Effector memory CD8-positive, alpha-beta T cell (primary cell): ENCODE measurements around the gene B4GALT3.

Source experiments
- ATAC-seq: fragments of 150-1000 bp; cut with Tn5 transposase; replicated peaks from 2 replicates; pipeline ENCODE4 v1.10.0; 2021; ENCODE audit warnings: mild to moderate bottlenecking, moderate library complexity
- DNase-seq, 3 experiments: peaks; one replicate each; pipeline ENCODE4 v3.0.0; 2021
- H3K27ac Mint-ChIP-seq, 2 donors: one replicate each; pipeline ENCODE4 v1.8.0; 2022; ENCODE audit warnings: mild to moderate bottlenecking in 2 of 2, mixed read lengths in 2 of 2, moderate library complexity in 2 of 2
- H3K27me3 Mint-ChIP-seq, 2 donors: one replicate each; pipeline ENCODE4 v1.8.0; 2022; ENCODE audit warnings: mixed read lengths in 2 of 2
- H3K36me3 Mint-ChIP-seq: one replicate; pipeline ENCODE4 v1.8.0; 2022; ENCODE audit warnings: mild to moderate bottlenecking, moderate library complexity, mixed read lengths; ENCODE audit not compliant: insufficient read depth
- H3K4me1 Mint-ChIP-seq, 2 donors: one replicate each; pipeline ENCODE4 v1.8.0; 2022; ENCODE audit warnings: low read depth in 2 of 2, mixed read lengths in 2 of 2
- H3K4me3 Mint-ChIP-seq, 2 donors: one replicate each; pipeline ENCODE4 v1.8.0; 2022; ENCODE audit warnings: mild to moderate bottlenecking in 2 of 2, mixed read lengths in 2 of 2, moderate library complexity in 2 of 2
- H3K9me3 Mint-ChIP-seq, 2 donors: one replicate each; pipeline ENCODE4 v1.8.0; 2022; ENCODE audit warnings: mixed read lengths in 2 of 2

B4GALT3 gene

DNA sequence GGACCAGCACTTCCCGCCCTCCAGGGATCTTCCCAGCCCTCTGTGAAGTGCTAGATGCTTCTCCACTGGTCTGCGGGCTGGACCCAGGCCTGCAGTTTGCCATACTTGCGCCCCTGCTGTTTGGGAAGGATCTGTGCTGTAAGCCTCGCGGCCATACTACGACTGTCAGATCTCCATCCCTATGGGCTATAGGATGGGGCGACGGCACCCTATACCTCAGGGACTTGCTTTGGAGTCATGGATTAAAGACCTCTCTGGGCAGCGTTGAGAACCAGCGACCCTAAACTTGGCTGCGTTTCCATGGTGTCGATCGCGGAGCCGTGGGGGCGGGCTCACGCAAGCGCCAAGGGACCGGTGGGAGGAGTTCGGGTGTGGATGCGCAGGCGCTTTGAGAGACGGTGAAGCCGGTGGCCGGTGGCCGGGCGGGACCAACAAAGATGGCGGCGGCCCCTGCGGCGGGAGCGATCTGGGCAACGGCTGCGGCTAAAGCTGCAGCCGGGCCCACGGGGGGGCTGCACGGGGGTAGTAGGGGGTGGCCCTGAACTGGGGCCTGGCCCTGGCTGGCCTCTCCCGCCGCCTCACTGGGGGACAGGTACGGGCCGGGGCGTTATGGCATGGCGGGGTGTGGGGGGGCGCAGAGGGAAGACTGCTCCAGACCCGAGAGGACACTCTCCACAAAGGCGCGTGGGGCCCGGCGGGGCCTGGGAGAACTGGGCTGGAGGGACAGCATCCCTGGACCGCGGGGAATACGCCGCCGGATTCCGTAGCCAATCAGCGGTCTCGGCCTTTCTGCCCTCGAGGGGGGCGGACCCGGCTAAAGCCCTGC is 18.0 kb downstream of the B4GALT3 start, which contains the start of gene USP21:
TSS of gene USP21 (plus strand) at position 414 of the 826 bp plus-strand sequence. CDS start 1,141 bp downstream, outside the sequence.
- Mint-ChIP-seq H3K27ac (peak within 1 kb of the TSS; percentile 92 to 95), H3K4me3 (peak within 1 kb of the TSS; percentile 88 to 91), H3K27me3 (no peaks in the 10 kb centered on the region), H3K36me3 (peaks cover 36% of the 10 kb centered on the region), H3K4me1 (peaks cover 50 to 60% of the 10 kb centered on the region in 2 donors), H3K9me3 (no peaks in the 10 kb centered on the region)
- ATAC-seq: peak; percentile 92
- peak; percentile 91 to 94 (median 92) for DNase-seq

DNA sequence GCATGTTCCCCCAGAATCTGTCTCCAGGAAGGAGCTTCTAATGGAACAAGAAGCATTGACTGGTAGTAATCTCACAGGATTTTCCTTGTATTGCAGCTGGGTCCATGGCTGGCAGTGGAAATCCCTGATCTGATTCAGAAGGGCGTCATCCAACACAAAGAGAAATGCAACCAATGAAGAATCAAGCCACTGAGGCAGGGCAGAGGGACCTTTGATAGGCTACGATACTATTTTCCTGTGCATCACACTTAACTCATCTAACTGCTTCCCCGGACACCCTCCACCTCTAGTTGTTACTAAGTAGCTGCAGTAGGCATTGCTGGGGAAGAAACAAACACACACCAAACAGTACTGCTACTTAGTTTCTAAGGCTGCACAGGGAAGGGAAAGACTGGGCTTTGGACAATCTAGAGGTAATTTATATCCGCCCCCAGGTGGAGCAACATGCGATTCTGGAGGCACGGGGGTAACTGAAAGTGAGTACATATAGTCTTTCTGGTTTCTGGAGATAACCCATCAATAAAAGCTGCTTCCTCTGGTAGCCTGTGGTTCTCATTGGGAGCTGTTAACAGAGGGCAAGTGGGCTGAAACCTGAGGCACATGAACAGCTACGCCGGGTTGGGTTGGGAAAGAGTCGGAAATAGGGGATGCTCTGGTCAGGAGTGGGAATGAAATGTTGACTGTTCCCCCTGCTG is 18.8 kb downstream of the B4GALT3 start:
- H3K9me3 Mint-ChIP-seq: no peaks in the 10 kb centered on the region
- H3K4me1 Mint-ChIP-seq: peaks cover 46 to 58% of the 10 kb centered on the region in 2 donors
- no peaks in the 10 kb centered on the region for H3K27me3 Mint-ChIP-seq
- peaks cover 43% of the 10 kb centered on the region for H3K36me3 Mint-ChIP-seq
- ATAC-seq: no peak
- peak overlapping the region; percentile 88 to 91 for H3K4me3 Mint-ChIP-seq
- DNase-seq: no peak
- H3K27ac Mint-ChIP-seq: peak overlapping the region; percentile 92 to 95

DNA sequence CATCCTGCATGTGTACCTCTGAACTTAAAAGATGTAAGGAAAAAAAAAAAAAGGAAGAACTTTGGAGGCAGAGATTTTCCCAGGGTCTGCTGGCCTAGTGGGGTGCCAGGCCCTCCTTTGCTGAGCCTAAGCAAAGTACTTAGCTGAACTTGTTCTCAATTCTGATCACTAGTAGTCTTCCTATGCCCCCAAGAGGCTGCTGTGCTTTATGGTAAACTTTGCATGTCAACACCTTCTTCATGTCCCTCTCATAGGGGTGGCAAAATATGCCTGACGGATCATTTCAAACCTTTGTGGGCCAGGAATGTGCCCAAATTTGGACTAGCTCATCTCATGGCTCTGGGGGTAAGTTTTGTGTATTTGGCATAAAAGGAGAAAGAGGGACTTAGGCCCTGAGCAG is 19.4 kb downstream of the B4GALT3 start:
- H3K4me3 Mint-ChIP-seq: peak overlapping the region; percentile 88 to 91
- no peak for DNase-seq
- H3K36me3 Mint-ChIP-seq: peaks cover 44% of the 10 kb centered on the region
- H3K4me1 Mint-ChIP-seq: peaks cover 42 to 52% of the 10 kb centered on the region in 2 donors
- H3K27ac Mint-ChIP-seq: peak overlapping the region; percentile 92 to 95
- no peaks in the 10 kb centered on the region for H3K27me3 Mint-ChIP-seq
- ATAC-seq: no peak
- H3K9me3 Mint-ChIP-seq: no peaks in the 10 kb centered on the region

DNA sequence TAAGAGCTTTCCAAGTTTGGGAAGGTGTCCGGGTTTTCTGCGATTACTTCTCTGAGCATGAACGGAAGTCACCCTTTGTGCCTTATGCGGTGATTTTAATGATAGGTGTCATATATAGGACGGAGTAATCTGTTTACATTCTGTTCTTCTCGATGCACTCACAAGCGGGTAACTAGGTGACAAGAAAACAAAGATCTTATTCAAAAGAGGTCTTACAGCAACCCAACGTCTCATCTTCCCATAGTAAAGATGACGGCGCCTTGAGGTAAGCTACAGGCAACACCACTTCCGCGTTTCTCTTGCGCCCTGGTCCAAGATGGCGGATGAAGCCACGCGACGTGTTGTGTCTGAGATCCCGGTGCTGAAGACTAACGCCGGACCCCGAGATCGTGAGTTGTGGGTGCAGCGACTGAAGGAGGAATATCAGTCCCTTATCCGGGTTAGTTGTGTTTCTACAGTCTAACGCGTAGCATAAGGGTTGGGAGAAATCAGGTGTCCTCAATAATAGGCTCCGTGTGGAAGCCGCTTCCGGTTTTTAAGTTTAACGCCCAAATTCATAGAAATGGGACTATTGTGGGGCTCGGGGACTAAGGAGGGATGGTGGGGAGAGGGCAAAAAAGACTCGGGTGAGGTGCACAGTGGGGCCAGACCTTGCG is 23.5 kb downstream of the B4GALT3 start, which contains the start of gene UFC1:
TSS of gene UFC1 (plus strand) at position 297 of the 656 bp plus-strand sequence. CDS start at position 317, 20 bp downstream.
- ATAC-seq: peak; percentile 93
- Mint-ChIP-seq H3K4me3 (peak within 1 kb of the TSS; percentile 90 to 95), H3K27ac (peak within 1 kb of the TSS; percentile 99)

DNA sequence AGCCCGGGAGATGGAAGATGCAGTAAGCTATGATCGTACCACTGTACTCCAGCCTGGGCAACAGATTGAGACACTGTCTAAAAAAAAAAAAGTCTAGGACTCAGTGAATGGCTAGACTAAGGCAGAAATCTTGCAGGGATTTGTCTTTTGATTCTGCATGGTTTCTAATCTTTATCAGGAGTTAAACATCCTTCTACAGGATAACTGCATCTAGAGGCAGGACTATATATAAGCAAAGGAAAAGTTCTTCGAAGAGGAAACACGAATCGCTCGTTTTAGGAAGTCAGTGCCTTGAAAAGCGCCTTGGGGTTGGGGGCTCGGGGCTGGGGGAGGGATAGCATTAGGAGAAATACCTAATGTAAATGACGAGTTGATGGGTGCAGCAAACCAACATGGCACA is 24.1 kb downstream of the B4GALT3 start:
- Mint-ChIP-seq H3K27me3 (no peaks in the 10 kb centered on the region), H3K9me3 (no peaks in the 10 kb centered on the region), H3K27ac (peak overlapping the region; percentile 99), H3K36me3 (peaks cover 31% of the 10 kb centered on the region), H3K4me1 (peaks cover 15 to 17% of the 10 kb centered on the region in 2 donors), H3K4me3 (peak overlapping the region; percentile 90 to 95)
- ATAC-seq (no peak), DNase-seq (no peak)

More for the DNA sequence above, 23.5 kb downstream of the B4GALT3 start, which contains the start of gene UFC1:
- Mint-ChIP-seq H3K27me3 (no peaks in the 10 kb centered on the region), H3K4me1 (peaks cover 17 to 22% of the 10 kb centered on the region in 2 donors), H3K36me3 (peaks cover 37% of the 10 kb centered on the region), H3K9me3 (no peaks in the 10 kb centered on the region)
- DNase-seq: peak; percentile 76 to 80 (median 78)

DNA sequence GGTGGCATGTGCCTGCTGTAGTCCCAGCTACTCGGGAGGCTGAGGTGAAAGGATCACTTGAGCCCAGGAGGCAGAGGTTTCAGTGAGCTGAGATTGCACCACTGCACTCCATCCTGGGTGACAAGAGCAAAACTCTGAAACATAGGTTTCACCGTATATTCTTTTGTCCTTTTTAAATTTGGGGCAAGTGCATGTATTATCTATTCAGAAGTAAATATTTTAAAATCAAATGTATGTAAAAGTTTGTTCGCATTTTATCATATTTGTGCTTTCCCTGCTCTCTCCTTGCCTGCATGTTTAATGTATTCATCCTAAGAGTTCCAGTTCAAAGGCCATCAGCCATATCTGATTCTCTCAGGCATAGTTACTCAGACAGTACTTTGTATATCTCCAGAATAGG is 31.5 kb downstream of the B4GALT3 start:
- Mint-ChIP-seq H3K4me1 (no peaks in the 10 kb centered on the region), H3K27ac (no peak overlapping the region), H3K9me3 (no peaks in the 10 kb centered on the region), H3K4me3 (no peak overlapping the region), H3K36me3 (no peaks in the 10 kb centered on the region), H3K27me3 (no peaks in the 10 kb centered on the region)
- DNase-seq: no peak
- no peak for ATAC-seq

DNA sequence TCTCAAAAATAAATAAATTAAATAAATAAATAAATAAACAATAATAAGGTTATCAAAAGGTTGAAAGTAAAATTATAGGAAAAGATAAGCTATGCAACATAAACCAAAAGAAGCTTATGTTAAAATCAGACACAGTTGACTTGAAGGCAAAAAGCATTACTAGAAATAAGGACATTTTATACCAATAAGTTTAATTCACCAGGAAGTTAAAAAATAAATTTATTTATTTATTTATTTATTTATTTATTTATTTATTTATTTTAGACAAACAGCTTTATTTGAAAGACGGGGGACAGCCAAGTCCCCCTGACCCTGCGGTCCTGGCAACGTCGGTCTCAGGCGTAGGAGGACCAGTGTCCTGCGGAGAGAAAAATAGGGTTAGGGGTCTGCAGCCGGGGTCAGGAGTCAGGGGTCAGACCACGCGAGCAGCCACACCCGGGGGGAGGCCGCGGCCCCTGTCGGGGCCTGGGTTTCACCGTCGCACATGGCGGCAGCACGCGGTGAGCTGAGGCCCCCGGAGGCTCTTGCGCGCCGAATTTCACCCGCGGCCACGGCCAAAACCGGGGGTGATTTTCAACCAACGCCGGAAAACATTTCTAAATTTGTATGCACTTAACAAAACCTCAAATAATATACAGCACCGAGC is 36.4 kb downstream of the B4GALT3 start:
- peaks cover 0 to 2% of the 10 kb centered on the region in 2 donors for H3K4me1 Mint-ChIP-seq
- no peak overlapping the region for H3K4me3 Mint-ChIP-seq
- no peak overlapping the region for H3K27ac Mint-ChIP-seq
- ATAC-seq: no peak
- H3K36me3 Mint-ChIP-seq: no peaks in the 10 kb centered on the region
- H3K9me3 Mint-ChIP-seq: no peaks in the 10 kb centered on the region
- DNase-seq: no peak
- H3K27me3 Mint-ChIP-seq: no peaks in the 10 kb centered on the region

DNA sequence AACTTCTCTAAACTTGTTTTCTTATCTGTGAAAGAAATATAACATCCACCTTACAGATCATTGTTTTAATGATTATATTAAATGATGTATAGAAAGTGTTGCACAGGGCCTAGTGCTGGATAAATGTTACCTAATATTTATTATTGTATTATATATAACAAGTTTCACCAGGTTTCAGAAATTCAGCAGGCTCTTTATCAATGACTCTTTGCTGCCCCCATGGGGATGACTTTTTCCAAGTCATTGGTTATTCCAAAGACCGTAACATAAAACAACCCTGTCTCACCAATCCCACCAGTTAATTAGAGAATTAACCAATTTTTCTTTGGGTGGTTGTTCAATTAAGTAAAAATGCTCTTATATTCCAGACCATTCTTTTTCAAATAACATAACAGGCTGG is 37.5 kb downstream of the B4GALT3 start:
- no peaks in the 10 kb centered on the region for H3K9me3 Mint-ChIP-seq
- peak; percentile 24 to 51 (median 39) for DNase-seq

DNA sequence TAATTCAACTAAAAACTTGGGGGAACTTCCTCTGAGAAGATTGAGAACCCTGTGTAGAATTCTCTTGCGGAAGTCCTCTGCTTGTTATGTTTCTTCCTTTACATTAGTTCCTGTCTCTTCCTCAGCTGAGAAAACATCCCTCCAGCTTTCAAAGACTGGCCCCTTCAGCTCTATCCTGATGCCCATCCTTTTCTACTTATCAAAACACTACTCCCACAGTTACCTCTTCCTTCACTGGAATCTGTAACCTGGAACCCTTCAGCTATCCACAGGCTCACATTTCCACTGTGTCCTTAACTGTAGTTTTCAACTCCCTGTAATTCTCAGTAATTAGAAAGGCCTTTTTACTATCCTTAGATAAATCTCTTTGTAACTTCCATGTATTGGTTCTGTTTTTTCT is 38.9 kb downstream of the B4GALT3 start:
- H3K9me3 Mint-ChIP-seq: no peaks in the 10 kb centered on the region
- ATAC-seq (no peak), DNase-seq (no peak)
- H3K27me3 Mint-ChIP-seq: no peaks in the 10 kb centered on the region
- no peaks in the 10 kb centered on the region for H3K36me3 Mint-ChIP-seq
- H3K4me1 Mint-ChIP-seq: peaks cover 0 to 8% of the 10 kb centered on the region in 2 donors
- H3K27ac Mint-ChIP-seq: peak overlapping the region; percentile 6 to 32
- no peak overlapping the region for H3K4me3 Mint-ChIP-seq

More for the DNA sequence above, 37.5 kb downstream of the B4GALT3 start:
- no peaks in the 10 kb centered on the region for H3K36me3 Mint-ChIP-seq
- H3K4me3 Mint-ChIP-seq: no peak overlapping the region
- no peak overlapping the region for H3K27ac Mint-ChIP-seq
- ATAC-seq: no peak
- H3K27me3 Mint-ChIP-seq: no peaks in the 10 kb centered on the region
- H3K4me1 Mint-ChIP-seq: peaks cover 0 to 8% of the 10 kb centered on the region in 2 donors

DNA sequence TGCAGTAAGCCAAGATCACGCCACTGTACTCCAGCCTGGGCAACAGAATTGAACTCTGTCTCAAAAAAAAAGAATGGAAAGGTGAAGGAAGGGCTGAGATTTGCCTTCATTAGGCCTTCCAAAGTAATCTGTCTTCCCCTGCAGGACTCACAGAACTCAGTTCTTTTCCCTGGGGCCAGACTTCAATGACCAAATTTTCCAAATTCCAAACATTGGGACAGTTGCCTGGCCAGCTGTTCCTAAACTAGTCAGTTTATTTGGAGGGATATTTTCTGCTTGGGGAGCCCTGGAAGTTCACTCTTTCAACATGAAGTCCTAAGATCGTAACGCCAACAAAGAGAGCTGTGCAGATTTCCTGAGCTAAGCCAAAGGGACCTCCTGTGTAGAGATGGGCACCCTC is 39.4 kb downstream of the B4GALT3 start:
- H3K4me1 Mint-ChIP-seq: peaks cover 0 to 8% of the 10 kb centered on the region in 2 donors
- ATAC-seq (no peak), DNase-seq (no peak)
- H3K4me3 Mint-ChIP-seq: no peak overlapping the region
- no peaks in the 10 kb centered on the region for H3K27me3 Mint-ChIP-seq
- H3K36me3 Mint-ChIP-seq: no peaks in the 10 kb centered on the region
- no peaks in the 10 kb centered on the region for H3K9me3 Mint-ChIP-seq
- H3K27ac Mint-ChIP-seq: no peak overlapping the region

DNA sequence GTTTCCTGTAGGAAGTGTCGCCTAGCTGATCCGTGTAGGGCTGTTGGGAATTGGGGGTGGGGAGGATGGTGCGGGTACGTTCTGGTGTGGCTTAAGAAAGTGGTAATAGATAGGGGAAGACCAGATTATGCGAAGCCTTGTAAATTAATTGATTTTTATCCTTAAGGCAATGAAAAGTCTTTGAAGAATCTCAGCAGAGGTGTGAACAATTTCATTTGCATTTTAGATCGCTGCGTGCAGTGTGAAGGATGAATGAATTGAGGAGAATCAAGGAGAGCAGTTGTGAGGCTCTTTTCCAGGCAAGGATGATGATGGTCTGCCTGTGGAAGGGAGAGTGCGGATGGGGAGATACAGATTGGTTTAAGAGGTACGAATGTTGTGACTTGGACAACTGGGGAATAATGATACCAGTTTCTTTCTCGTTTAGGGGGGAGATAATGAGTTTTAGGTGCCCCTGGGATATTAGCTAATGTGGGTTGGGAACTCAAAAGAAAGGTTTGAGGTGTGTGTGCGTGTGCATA is 44.0 kb downstream of the B4GALT3 start:
- H3K4me1 Mint-ChIP-seq: peaks cover 17 to 32% of the 10 kb centered on the region in 2 donors
- no peaks in the 10 kb centered on the region for H3K9me3 Mint-ChIP-seq
- H3K27me3 Mint-ChIP-seq: no peaks in the 10 kb centered on the region
- H3K36me3 Mint-ChIP-seq: peaks cover 15% of the 10 kb centered on the region
- H3K27ac Mint-ChIP-seq: no peak overlapping the region
- ATAC-seq: peak; percentile 0
- no peak for DNase-seq
- H3K4me3 Mint-ChIP-seq: no peak overlapping the region

DNA sequence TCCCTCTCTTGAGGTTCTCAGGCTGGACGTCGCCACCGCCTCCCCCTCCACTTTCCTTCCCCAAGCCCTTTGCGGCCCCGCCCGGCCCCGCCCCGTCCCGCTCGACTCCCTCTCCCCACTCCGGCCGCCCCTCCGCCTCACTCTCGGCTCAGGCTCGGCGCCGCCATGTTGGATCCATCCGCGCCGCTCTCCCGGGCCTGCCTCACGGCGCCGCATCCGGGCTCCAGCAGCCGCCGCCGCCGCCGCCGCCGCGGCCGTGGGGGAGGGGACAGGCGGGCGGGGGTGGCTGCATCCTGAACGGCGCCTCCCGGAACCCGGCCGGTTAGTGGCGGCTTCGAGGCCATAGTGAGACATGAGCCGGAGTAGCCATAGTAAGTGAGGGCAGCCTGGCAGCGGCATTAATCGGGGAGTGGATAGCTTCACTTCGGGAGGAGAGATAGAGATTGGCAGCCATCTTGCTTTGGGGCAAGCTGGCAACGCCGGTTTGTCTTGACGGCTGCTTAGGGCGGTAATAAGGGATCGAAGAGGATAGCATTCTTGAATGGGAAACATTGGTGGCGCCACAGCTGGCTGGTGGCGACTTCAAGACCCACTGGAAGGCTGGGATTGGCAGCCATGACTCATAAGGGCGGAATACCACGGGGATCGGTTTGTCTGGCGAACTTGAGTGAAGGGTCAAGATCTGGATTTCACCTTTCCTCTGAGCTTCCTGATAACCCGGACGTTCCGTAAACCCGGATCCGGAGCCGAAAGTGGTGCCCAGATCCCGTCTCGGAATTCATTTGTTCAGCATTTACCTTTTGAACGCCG is 44.7 kb downstream of the B4GALT3 start, which contains the start of gene DEDD:
TSS of gene DEDD (minus strand) at position 258 of the 810 bp plus-strand sequence. CDS start 8,205 bp downstream, outside the sequence.
- Mint-ChIP-seq H3K4me1 (peaks cover 18 to 39% of the 10 kb centered on the region in 2 donors), H3K27ac (no peak within 1 kb of the TSS), H3K9me3 (no peaks in the 10 kb centered on the region), H3K4me3 (no peak within 1 kb of the TSS), H3K36me3 (peaks cover 18% of the 10 kb centered on the region), H3K27me3 (no peaks in the 10 kb centered on the region)
- ATAC-seq (peak; percentile 95), DNase-seq (peak; percentile 83 to 85 (median 84))
